Measurements from ENCODE around the gene KRTAP13-1.

KRTAP13-1 gene

GRCh38 chr21:30395731-30396130, at the start of gene KRTAP13-1:
KRTAP13-1 (plus strand) TSS chr21:30396031; CDS start chr21:30396087, 56 bp downstream.
- no peak for DNase-seq

GRCh38 chr21:30348506-30348905, 47.3 kb upstream of the KRTAP13-1 start, which contains the start of gene KRTAP23-1:
KRTAP23-1 (minus strand) TSS chr21:30348606; CDS start chr21:30348606, 0 bp downstream.
- DNase-seq = no peak

GRCh38 chr21:30349572-30349971, 46.3 kb upstream of the KRTAP13-1 start:
- no peak for DNase-seq

- no peak for DNase-seq
These were observed 44.3 kb upstream of the KRTAP13-1 start for GRCh38 chr21:30351534-30351933.

GRCh38 chr21:30354308-30355005, 41.4 kb upstream of the KRTAP13-1 start:
- DNase-seq = no peak

GRCh38 chr21:30355906-30356305, 39.9 kb upstream of the KRTAP13-1 start:
- no peak for DNase-seq

- no peak for DNase-seq
These were observed 23.6 kb upstream of the KRTAP13-1 start, which contains the start of gene KRTAP13-2 for GRCh38 chr21:30372139-30372770. KRTAP13-2 (minus strand) TSS chr21:30372271; CDS start chr21:30372213, 58 bp downstream.

- DNase-seq = no peak
These were observed 13.6 kb upstream of the KRTAP13-1 start for GRCh38 chr21:30382201-30382600.

- DNase-seq = no peak
These were observed 4.3 kb upstream of the KRTAP13-1 start for GRCh38 chr21:30391492-30392025.

GRCh38 chr21:30408782-30409494, 13.1 kb downstream of the KRTAP13-1 start:
- no peak for DNase-seq

- no peak for DNase-seq
These were observed 20.2 kb downstream of the KRTAP13-1 start for GRCh38 chr21:30415993-30416392.

GRCh38 chr21:30425826-30426225, 30.0 kb downstream of the KRTAP13-1 start, which contains the start of gene KRTAP13-3:
KRTAP13-3 (minus strand) TSS chr21:30425926; CDS start chr21:30425912, 14 bp downstream.
- DNase-seq = no peak

- DNase-seq = no peak
These were observed 30.9 kb downstream of the KRTAP13-1 start for GRCh38 chr21:30426731-30427130.

GRCh38 chr21:30430170-30430655, 34.4 kb downstream of the KRTAP13-1 start, which contains the start of gene KRTAP13-4:
KRTAP13-4 (plus strand) TSS chr21:30430220; CDS start chr21:30430276, 56 bp downstream.
- no peak for DNase-seq

GRCh38 chr21:30434033-30434631, 38.3 kb downstream of the KRTAP13-1 start:
- DNase-seq = no peak

- DNase-seq = no peak
These were observed 41.3 kb downstream of the KRTAP13-1 start for GRCh38 chr21:30437010-30437565.

- no peak for DNase-seq
These were observed 44.1 kb downstream of the KRTAP13-1 start, which contains the start of gene KRTAP15-1 for GRCh38 chr21:30439975-30440374. KRTAP15-1 (plus strand) TSS chr21:30440275; CDS start chr21:30440328, 53 bp downstream.

GRCh38 chr21:30443226-30443625, 47.4 kb downstream of the KRTAP13-1 start:
- no peak for DNase-seq

- no peak for DNase-seq
These were observed 48.4 kb downstream of the KRTAP13-1 start for GRCh38 chr21:30444204-30444603.

Data from activated CD8-positive, alpha-beta memory T cell treated with anti-CD3 and anti-CD28 coated beads for 24 hours (primary cell).